Body of pancreas (tissue), 4 donors: ENCODE measurements around the gene EIF4ENIF1.

ENCODE experiments used
- CTCF ChIP-seq, 7 experiments: fragments of 450-650 bp in 4 of 7; fragments of 200-600 bp in 3 of 7; sonication (generic) in 3 of 7; IDR thresholded peaks; one replicate each; pipeline ENCODE4 v1.5.1; 2016 to 2019; ENCODE audit warnings: antibody characterized with exemption in 7 of 7
- POLR2A ChIP-seq, 3 donors: fragments of 450-650 bp; IDR thresholded peaks; one replicate each; pipeline ENCODE4 v1.6.1; 2016; ENCODE audit warnings: antibody characterized with exemption in 3 of 3, mild to moderate bottlenecking in 2 of 3

GRCh38 chr22:31451709-31452571 lies 37.7 kb downstream of the EIF4ENIF1 start:
- TF ChIP-seq CTCF (IDR thresholded peaks at IDR 0.05) = peak in 5 of 7 experiments; percentile 8 to 29 (median 25)
- no peak for TF ChIP-seq POLR2A (IDR thresholded peaks at IDR 0.05)
